ENCODE results near the gene ANKUB1. TPM values are rescaled to one million over a fixed set of nuclear protein-coding genes. Genes with fewer than 3 reads are reported as not detected.
A peak's percentile ranks its signal among the peaks of the same experiment; 100 is the strongest.

ANKUB1 gene
- total RNA-seq, 1 donor from 2014 or later: not detected

DNA sequence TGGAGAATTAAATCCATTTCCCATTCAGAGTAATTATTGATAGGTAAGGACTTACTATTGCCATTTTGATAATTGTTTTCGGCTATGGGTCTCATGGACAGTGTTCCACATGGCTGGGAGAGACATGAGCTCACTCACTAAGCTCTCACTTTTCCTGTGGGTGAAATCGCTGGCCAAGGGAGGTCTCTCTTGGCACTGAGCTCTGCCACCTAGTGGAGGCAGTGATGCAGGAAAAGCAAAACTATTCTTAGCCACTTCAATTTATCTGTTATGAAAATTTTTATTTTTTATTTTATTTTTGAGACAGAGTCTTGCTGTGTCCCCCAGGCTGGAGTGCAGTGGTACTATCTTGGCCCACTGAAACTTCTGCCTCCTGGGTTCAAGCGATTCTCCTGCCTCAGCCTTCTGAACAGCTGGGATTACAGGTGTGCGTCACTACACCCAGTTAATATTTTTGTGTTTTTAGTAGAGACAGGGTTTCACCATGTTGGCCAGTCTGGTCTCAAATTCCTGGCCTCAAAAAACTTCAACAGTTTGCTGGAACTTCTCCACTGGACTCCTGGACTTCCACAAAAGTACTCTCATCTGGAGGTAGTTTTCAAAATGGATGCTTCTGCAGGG lies 16.0 kb upstream of the ANKUB1 start:
- intact Hi-C loops (cut with DNase I): loop anchor here (1.0 kb wide), 1 partner anchor 43 kb away; no protein-coding TSS in a partner anchor
- TF ChIP-seq, protein P1, sequence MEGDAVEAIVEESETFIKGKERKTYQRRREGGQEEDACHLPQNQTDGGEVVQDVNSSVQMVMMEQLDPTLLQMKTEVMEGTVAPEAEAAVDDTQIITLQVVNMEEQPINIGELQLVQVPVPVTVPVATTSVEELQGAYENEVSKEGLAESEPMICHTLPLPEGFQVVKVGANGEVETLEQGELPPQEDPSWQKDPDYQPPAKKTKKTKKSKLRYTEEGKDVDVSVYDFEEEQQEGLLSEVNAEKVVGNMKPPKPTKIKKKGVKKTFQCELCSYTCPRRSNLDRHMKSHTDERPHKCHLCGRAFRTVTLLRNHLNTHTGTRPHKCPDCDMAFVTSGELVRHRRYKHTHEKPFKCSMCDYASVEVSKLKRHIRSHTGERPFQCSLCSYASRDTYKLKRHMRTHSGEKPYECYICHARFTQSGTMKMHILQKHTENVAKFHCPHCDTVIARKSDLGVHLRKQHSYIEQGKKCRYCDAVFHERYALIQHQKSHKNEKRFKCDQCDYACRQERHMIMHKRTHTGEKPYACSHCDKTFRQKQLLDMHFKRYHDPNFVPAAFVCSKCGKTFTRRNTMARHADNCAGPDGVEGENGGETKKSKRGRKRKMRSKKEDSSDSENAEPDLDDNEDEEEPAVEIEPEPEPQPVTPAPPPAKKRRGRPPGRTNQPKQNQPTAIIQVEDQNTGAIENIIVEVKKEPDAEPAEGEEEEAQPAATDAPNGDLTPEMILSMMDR (IDR thresholded peaks at IDR 0.05): peak; percentile 61 to 82 (median 80)

GRCh38 chr3:149806171-149806778 lies 13.9 kb upstream of the ANKUB1 start:
- no peaks in the 10 kb centered on the region for H3K27me3 ChIP-seq
- TF ChIP-seq, protein P1 (IDR thresholded peaks at IDR 0.05): no peak
- H3K9me3 ChIP-seq: no peaks in the 10 kb centered on the region
- H3K4me1 ChIP-seq: peaks cover 0 to 3% of the 10 kb centered on the region in 2 donors
- no peak overlapping the region for H3K27ac ChIP-seq
- intact Hi-C loops (cut with DNase I): no loop called here
- H3K4me3 ChIP-seq: no peak overlapping the region
- no peak for DNase-seq (ENCODE audit: low spot score in 2 of 2)
- no peaks in the 10 kb centered on the region for H3K36me3 ChIP-seq

More for the DNA sequence above, 16.0 kb upstream of the ANKUB1 start:
- no peak overlapping the region for H3K27ac ChIP-seq
- DNase-seq (ENCODE audit: low spot score in 2 of 2): peak; percentile 19 to 84
- H3K9me3 ChIP-seq: no peaks in the 10 kb centered on the region
- H3K4me1 ChIP-seq: peaks cover 0 to 8% of the 10 kb centered on the region in 2 donors
- H3K36me3 ChIP-seq: no peaks in the 10 kb centered on the region
- H3K27me3 ChIP-seq: no peaks in the 10 kb centered on the region
- no peak overlapping the region for H3K4me3 ChIP-seq

DNA sequence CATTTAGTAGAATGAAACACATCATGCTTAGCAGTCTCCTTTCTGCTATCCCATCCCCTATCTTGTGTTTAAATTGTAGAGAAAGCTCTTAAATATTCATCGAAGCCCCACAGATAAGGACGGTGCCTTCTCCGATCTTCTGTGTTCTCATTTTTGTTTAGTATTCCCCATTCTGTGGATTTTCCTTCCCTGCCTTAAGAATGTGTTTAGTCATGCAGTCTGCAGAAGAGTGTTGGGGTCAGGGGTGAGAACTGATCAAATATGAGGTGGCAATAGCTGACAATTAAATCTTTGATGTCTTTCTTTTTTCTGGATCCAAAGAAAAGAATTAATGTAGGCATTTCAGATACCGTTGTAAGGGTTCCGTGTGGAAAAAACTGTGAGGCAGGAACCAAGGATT lies 9.3 kb upstream of the ANKUB1 start:
- Histone ChIP-seq H3K36me3 (no peaks in the 10 kb centered on the region), H3K9me3 (no peaks in the 10 kb centered on the region), H3K4me3 (no peak overlapping the region), H3K27me3 (no peaks in the 10 kb centered on the region), H3K4me1 (peaks cover 0 to 6% of the 10 kb centered on the region in 2 donors), H3K27ac (no peak overlapping the region)
- intact Hi-C loops (cut with DNase I): no loop called here
- no peak for DNase-seq (ENCODE audit: low spot score in 2 of 2)
- TF ChIP-seq, protein P1 (IDR thresholded peaks at IDR 0.05): no peak

GRCh38 chr3:149801195-149801594 lies 8.8 kb upstream of the ANKUB1 start:
- no peak for DNase-seq (ENCODE audit: low spot score in 2 of 2)
- H3K4me3 ChIP-seq: no peak overlapping the region
- no peak overlapping the region for H3K27ac ChIP-seq
- H3K27me3 ChIP-seq: no peaks in the 10 kb centered on the region
- H3K36me3 ChIP-seq: no peaks in the 10 kb centered on the region
- peaks cover 0 to 6% of the 10 kb centered on the region in 2 donors for H3K4me1 ChIP-seq
- TF ChIP-seq, protein P1 (IDR thresholded peaks at IDR 0.05): no peak
- H3K9me3 ChIP-seq: no peaks in the 10 kb centered on the region
- intact Hi-C loops (cut with DNase I): no loop called here

DNA sequence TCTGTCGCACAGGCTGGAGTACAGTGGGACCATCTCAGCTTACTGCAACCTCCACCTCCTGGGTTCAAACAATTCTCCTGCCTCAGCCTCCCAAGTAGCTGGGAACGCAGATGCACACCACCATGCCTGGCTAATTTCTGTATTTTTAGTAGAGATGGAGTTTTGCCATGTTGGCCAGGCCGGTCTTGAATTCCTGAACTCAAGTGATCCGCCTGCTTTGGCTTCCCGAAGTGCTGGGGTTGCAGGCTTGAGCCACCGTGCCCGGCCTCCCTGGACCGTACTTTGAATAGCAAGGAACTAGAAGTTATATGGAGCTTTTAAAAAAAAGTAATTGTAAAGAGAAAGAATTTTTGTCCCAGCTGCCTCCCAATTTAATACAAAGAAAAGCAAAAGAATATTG lies 8.3 kb upstream of the ANKUB1 start:
- Histone ChIP-seq H3K9me3 (no peaks in the 10 kb centered on the region), H3K4me1 (peaks cover 0 to 6% of the 10 kb centered on the region in 2 donors), H3K27ac (no peak overlapping the region), H3K36me3 (no peaks in the 10 kb centered on the region), H3K4me3 (no peak overlapping the region), H3K27me3 (no peaks in the 10 kb centered on the region)
- intact Hi-C loops (cut with DNase I): no loop called here
- TF ChIP-seq, protein P1 (IDR thresholded peaks at IDR 0.05): no peak
- DNase-seq (ENCODE audit: low spot score in 2 of 2): no peak

All from ascending aorta (tissue), 2 donors.